Measurements from ENCODE around the gene ATG16L1. TPM values are rescaled to one million over a fixed set of nuclear protein-coding genes. Genes with fewer than 3 reads are reported as not detected.

ATG16L1 gene
- total RNA-seq: 10 to 100 TPM; 14.7 to 20.2 (median 17.9) TPM
- long read RNA-seq, partial matches to known transcripts: 0 of 2 reads
- long read RNA-seq, other reads (novel, unspliced or antisense): 0 of 2 reads

DNA sequence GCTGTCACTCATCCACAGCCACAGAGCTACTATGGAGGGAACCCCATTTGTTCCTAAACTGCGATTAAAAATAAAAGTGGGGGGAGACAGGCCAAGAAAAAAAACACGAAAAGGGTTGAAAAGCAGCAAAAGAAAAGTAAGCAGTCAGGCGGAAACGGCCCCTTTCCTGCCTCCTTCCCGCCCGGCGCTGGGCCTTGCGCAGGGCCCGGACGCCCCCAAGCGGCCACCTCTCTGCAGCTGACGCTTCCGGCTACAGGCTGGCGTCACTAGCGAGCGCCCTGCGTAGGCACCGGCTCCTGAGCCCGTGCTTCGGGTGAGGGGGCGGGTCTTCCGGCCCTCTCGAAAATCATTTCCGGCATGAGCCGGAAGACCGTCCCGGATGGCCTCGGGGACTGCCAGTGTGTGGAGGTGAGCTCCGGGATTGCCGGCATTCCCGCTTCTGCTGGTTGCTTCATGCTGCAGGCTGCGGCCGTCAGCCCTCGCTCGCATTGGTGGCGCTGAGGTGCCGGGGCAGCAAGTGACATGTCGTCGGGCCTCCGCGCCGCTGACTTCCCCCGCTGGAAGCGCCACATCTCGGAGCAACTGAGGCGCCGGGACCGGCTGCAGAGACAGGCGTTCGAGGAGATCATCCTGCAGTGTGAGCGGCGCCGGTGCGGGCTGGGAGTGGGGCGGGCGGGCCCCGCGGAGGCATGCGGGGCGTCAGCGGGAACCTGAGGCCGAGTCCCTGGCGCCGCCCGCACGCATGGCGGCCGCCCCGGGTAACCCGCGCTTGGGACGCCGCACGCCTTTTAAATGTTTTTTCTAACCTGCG lies at the start of gene ATG16L1:
Gene ATG16L1 (plus strand): TSS at position 368 of the 811 bp plus-strand sequence. CDS start 155 bp downstream, at position 523.
- WGBS (ENCODE audit: insufficient coverage, low coverage, low lambda C conversion rate, missing lambda C conversion rate): 0% methylated on average over 8 of the region's 75 CpGs
- Histone ChIP-seq H3K4me1 (peaks cover 0 to 25% (median 7%) of the 10 kb centered on the region in 4 donors), H3K27me3 (no peaks in the 10 kb centered on the region), H3K4me3 (peak within 1 kb of the TSS; percentile 83 to 98 (median 94)), H3K36me3 (peaks cover 0 to 13% (median 0%) of the 10 kb centered on the region in 4 donors), H3K27ac (peak within 1 kb of the TSS; percentile 64 to 92 (median 85)), H3K9me3 (no peaks in the 10 kb centered on the region)
- TF ChIP-seq, protein P1, sequence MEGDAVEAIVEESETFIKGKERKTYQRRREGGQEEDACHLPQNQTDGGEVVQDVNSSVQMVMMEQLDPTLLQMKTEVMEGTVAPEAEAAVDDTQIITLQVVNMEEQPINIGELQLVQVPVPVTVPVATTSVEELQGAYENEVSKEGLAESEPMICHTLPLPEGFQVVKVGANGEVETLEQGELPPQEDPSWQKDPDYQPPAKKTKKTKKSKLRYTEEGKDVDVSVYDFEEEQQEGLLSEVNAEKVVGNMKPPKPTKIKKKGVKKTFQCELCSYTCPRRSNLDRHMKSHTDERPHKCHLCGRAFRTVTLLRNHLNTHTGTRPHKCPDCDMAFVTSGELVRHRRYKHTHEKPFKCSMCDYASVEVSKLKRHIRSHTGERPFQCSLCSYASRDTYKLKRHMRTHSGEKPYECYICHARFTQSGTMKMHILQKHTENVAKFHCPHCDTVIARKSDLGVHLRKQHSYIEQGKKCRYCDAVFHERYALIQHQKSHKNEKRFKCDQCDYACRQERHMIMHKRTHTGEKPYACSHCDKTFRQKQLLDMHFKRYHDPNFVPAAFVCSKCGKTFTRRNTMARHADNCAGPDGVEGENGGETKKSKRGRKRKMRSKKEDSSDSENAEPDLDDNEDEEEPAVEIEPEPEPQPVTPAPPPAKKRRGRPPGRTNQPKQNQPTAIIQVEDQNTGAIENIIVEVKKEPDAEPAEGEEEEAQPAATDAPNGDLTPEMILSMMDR (IDR thresholded peaks at IDR 0.05): peak; percentile 95 to 98 (median 96)
- TF ChIP-seq POLR2A (IDR thresholded peaks at IDR 0.05): peak; percentile 95
- peak; percentile 97 to 98 (median 98) for DNase-seq
- intact Hi-C loops (cut with DNase I): no loop called here
- peak; percentile 97 to 100 (median 100) for ATAC-seq

DNA sequence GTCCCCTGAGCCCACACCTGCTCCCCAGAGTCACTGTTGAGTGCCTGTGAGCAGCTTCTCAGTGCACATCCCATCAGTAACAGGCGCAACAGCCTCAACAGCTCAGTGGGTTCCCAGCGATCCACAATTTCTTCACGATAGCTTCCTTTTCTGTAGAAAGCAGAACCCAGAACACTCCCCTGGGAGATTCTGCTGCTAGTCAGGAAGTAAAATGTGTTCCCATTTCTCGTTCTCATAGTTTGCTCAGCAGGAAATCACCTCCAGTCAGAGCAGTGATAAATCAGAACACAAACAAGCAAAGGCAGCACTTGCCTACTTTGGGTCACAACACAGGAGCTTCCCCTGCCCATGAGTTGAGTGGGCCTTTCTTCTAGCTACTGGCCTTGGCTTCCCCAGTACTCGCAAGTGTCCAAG lies 48.9 kb upstream of the ATG16L1 start:
- H3K27ac ChIP-seq: no peak overlapping the region
- no peaks in the 10 kb centered on the region for H3K27me3 ChIP-seq
- ATAC-seq (peak; percentile 35 to 57 (median 47)), DNase-seq (no peak)
- H3K36me3 ChIP-seq: no peaks in the 10 kb centered on the region
- WGBS (ENCODE audit: insufficient coverage, low coverage, low lambda C conversion rate, missing lambda C conversion rate): 60% methylated on average over 2 of the region's 5 CpGs
- H3K4me1 ChIP-seq: no peaks in the 10 kb centered on the region
- H3K9me3 ChIP-seq: no peaks in the 10 kb centered on the region
- H3K4me3 ChIP-seq: no peak overlapping the region
- intact Hi-C loops (cut with DNase I): no loop called here
- TF ChIP-seq POLR2A (IDR thresholded peaks at IDR 0.05): no peak
- TF ChIP-seq, protein P1 (IDR thresholded peaks at IDR 0.05): no peak

DNA sequence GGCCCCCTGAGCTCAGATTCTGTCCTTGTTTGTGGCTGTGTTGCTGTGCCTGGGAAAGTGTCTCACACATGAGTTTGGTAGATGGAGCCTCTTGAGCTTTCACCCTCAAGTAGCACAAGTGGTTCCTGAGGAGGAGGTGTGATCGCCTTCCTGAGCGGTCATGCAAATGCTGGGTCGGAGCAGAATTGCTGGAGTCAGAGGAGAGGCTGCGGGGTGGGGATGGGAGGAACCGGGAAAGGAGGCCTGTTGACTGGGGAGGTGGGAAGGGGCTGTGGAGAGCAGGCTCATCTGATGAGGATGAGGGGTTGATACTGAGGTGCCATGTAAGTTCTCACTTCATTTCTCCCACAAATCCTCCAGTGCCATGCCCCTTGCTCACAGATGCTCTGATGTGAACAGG lies 48.4 kb upstream of the ATG16L1 start:
- Histone ChIP-seq H3K4me1 (no peaks in the 10 kb centered on the region), H3K27me3 (no peaks in the 10 kb centered on the region), H3K4me3 (no peak overlapping the region), H3K27ac (no peak overlapping the region), H3K9me3 (no peaks in the 10 kb centered on the region), H3K36me3 (no peaks in the 10 kb centered on the region)
- 100% methylated on average over 5 of the region's 5 CpGs for WGBS (ENCODE audit: insufficient coverage, low coverage, low lambda C conversion rate, missing lambda C conversion rate)
- no peak for DNase-seq
- intact Hi-C loops (cut with DNase I): no loop called here
- TF ChIP-seq POLR2A (IDR thresholded peaks at IDR 0.05): no peak
- TF ChIP-seq, protein P1 (IDR thresholded peaks at IDR 0.05): no peak
- no peak for ATAC-seq

DNA sequence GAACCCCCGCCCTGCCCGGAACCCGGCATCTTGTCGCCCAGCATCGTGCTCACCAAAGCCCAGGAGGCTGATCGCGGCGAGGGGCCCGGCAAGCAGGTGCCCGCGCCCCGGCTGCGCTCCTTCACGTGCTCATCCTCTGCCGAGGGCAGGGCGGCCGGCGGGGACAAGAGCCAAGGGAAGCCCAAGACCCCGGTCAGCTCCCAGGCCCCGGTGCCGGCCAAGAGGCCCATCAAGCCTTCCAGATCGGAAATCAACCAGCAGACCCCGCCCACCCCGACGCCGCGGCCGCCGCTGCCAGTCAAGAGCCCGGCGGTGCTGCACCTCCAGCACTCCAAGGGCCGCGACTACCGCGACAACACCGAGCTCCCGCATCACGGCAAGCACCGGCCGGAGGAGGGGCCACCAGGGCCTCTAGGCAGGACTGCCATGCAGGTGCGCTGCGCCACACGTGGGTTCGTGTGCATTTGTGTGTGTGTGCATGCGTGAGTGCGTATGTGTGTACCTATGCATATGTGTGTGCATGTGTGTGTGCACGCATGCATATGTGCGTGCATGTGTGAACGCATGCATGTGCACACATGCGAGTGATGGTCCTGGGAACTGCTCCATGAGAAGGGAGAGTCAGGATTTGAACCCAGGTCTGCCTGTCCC lies 47.1 kb upstream of the ATG16L1 start:
- no peaks in the 10 kb centered on the region for H3K27me3 ChIP-seq
- no peak overlapping the region for H3K27ac ChIP-seq
- no peaks in the 10 kb centered on the region for H3K9me3 ChIP-seq
- no peak overlapping the region for H3K4me3 ChIP-seq
- H3K36me3 ChIP-seq: no peaks in the 10 kb centered on the region
- TF ChIP-seq POLR2A (IDR thresholded peaks at IDR 0.05): no peak
- TF ChIP-seq, protein P1 (IDR thresholded peaks at IDR 0.05): no peak
- DNase-seq: no peak
- H3K4me1 ChIP-seq: no peaks in the 10 kb centered on the region
- WGBS (ENCODE audit: insufficient coverage, low coverage, low lambda C conversion rate, missing lambda C conversion rate): 92% methylated on average over 21 of the region's 50 CpGs
- ATAC-seq: no peak
- intact Hi-C loops (cut with DNase I): no loop called here

Data from right lobe of liver (tissue), 6 donors.